Progenitor cell of endocrine pancreas (in vitro differentiated cells): ENCODE measurements around the gene ATG4A. TPM values are rescaled to one million over a fixed set of nuclear protein-coding genes. Genes with fewer than 3 reads are reported as not detected.
A peak's percentile ranks its signal among the peaks of the same experiment; 100 is the strongest.

Experiments used
- DNase-seq: peaks from one replicate; pipeline ENCODE4 v3.0.0; 2021; ENCODE audit warnings: low spot score; ENCODE audit not compliant: unreplicated experiment
- H3K27ac Mint-ChIP-seq: 2 replicates; pipeline ENCODE4 v1.8.0; 2021; ENCODE audit warnings: mild to moderate bottlenecking, moderate library complexity, mixed read lengths
- H3K27me3 Mint-ChIP-seq: 2 replicates; pipeline ENCODE4 v1.8.0; 2021; ENCODE audit warnings: mixed read lengths
- H3K36me3 Mint-ChIP-seq: 2 replicates; pipeline ENCODE4 v1.8.0; 2022; ENCODE audit warnings: mixed read lengths; ENCODE audit not compliant: insufficient read depth
- H3K4me1 Mint-ChIP-seq: 2 replicates; pipeline ENCODE4 v1.8.0; 2021; ENCODE audit warnings: low read depth, mixed read lengths
- H3K4me3 Mint-ChIP-seq: 2 replicates; pipeline ENCODE4 v1.8.0; 2021; ENCODE audit warnings: low read depth, mild to moderate bottlenecking, moderate library complexity, mixed read lengths
- H3K9me3 Mint-ChIP-seq: 2 replicates; pipeline ENCODE4 v1.8.0; 2021; ENCODE audit warnings: low read depth, mixed read lengths
- CTCF ChIP-seq: fragments of 200-600 bp; sonication (generic); IDR thresholded peaks from one replicate; pipeline ENCODE4 v1.5.0; 2021; ENCODE audit warnings: antibody characterized with exemption, mild to moderate bottlenecking; ENCODE audit not compliant: unreplicated experiment
- total RNA-seq: library from RNA; stranded (reverse); gene quantifications from 2 replicates; pipeline ENCODE4 v1.2.1, GENCODE V29; 2021

ATG4A gene
- total RNA-seq, 1 donor from 2014 or later, result 12.6 TPM

GRCh38 chrX:108138814-108139702, 47.5 kb downstream of the ATG4A start:
- DNase-seq, result no peak
- Mint-ChIP-seq H3K4me1 (no peaks in the 10 kb centered on the region), H3K27ac (no peak overlapping the region), H3K27me3 (no peaks in the 10 kb centered on the region), H3K9me3 (no peaks in the 10 kb centered on the region), H3K4me3 (no peak overlapping the region), H3K36me3 (peaks cover 13% of the 10 kb centered on the region)
- peak; percentile 48 for TF ChIP-seq CTCF

- Mint-ChIP-seq H3K4me1 (no peaks in the 10 kb centered on the region), H3K27ac (no peak overlapping the region), H3K27me3 (no peaks in the 10 kb centered on the region), H3K9me3 (no peaks in the 10 kb centered on the region), H3K36me3 (peaks cover 6% of the 10 kb centered on the region), H3K4me3 (no peak overlapping the region)
- TF ChIP-seq CTCF, result no peak
- DNase-seq, result no peak
Measured at GRCh38 chrX:108148524-108148923, 56.9 kb downstream of the ATG4A start.

- no peak overlapping the region for H3K4me3 Mint-ChIP-seq
- peaks cover 1% of the 10 kb centered on the region for H3K36me3 Mint-ChIP-seq
- H3K9me3 Mint-ChIP-seq, result no peaks in the 10 kb centered on the region
- H3K27ac Mint-ChIP-seq, result no peak overlapping the region
- H3K27me3 Mint-ChIP-seq, result no peaks in the 10 kb centered on the region
- no peak for DNase-seq
- no peaks in the 10 kb centered on the region for H3K4me1 Mint-ChIP-seq
- TF ChIP-seq CTCF, result no peak
Measured at GRCh38 chrX:108156082-108156481, 64.5 kb downstream of the ATG4A start.

DNA sequence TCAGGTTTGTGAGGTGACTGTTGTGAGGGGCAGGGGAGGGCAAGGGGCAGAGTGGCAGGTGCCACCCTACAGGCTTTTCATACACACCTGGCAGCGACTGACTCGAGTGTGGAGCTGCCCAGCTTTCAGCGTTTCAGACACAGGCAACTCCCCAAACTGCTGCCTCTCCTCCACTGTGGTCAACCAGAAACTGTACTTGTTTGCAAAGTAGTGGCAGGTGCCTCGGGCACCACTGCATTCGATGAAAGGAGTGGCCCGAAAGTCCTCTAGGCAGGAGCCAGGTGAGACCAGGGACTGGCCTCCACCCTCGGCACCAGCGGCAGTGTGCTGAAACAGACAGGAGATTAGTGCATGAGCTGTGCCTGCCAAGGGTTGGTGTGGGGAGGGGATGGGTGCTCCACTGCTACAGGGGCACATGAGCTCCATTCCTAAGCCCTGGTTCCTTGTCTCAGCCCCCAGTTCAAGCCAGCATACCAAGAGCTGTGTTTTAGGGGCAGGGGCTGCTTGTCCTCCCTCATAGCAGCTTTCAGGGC, 65.4 kb downstream of the ATG4A start:
- Mint-ChIP-seq H3K9me3 (no peaks in the 10 kb centered on the region), H3K27me3 (no peaks in the 10 kb centered on the region), H3K4me3 (no peak overlapping the region), H3K36me3 (peaks cover 1% of the 10 kb centered on the region), H3K4me1 (no peaks in the 10 kb centered on the region), H3K27ac (no peak overlapping the region)
- TF ChIP-seq CTCF, result no peak
- no peak for DNase-seq

DNA sequence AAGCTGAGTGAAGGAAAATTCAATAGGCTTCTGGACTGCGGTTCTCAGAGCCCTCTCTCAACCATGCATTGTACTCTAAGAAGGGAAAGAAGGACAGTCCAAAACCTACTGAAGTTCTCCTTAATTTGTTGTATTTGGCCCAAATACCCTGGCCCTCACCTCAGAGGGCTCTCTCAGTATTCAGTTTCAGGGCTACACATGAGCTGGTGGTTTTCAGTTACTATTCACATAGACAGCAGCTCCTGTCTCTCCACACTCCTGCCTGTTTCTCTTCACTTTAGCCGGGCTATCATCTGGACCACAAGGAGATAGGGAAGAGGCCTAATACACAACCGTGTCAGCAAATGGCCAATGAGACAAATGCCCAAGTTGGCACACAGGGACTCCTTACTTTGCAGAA, 66.0 kb downstream of the ATG4A start:
- Mint-ChIP-seq H3K27me3 (no peaks in the 10 kb centered on the region), H3K36me3 (peaks cover 1% of the 10 kb centered on the region), H3K4me1 (no peaks in the 10 kb centered on the region), H3K9me3 (no peaks in the 10 kb centered on the region), H3K4me3 (no peak overlapping the region), H3K27ac (no peak overlapping the region)
- no peak for DNase-seq
- no peak for TF ChIP-seq CTCF
